ENCODE data around the gene UBE2J1.

Gene UBE2J1

GRCh38 chr6:89284963-89285735 is 67.4 kb downstream of the UBE2J1 start:
- H3K4me3 ChIP-seq (ENCODE audit: control insufficient read depth, low read depth, low read length) = no peak overlapping the region
- no peak for TF ChIP-seq CTCF (IDR thresholded peaks at IDR 0.05; ENCODE audit: control insufficient read depth, insufficient read depth, low read depth, low read length, missing control alignments)
- no peak for DNase-seq (ENCODE audit: low read depth)

GRCh38 chr6:89284081-89284480 is 68.4 kb downstream of the UBE2J1 start:
- H3K4me3 ChIP-seq (ENCODE audit: control insufficient read depth, low read depth, low read length) = no peak overlapping the region
- DNase-seq (ENCODE audit: low read depth) = no peak
- TF ChIP-seq CTCF (IDR thresholded peaks at IDR 0.05; ENCODE audit: control insufficient read depth, insufficient read depth, low read depth, low read length, missing control alignments) = no peak

GRCh38 chr6:89282749-89283148 is 69.8 kb downstream of the UBE2J1 start:
- TF ChIP-seq CTCF (IDR thresholded peaks at IDR 0.05; ENCODE audit: control insufficient read depth, insufficient read depth, low read depth, low read length, missing control alignments) = no peak
- no peak overlapping the region for H3K4me3 ChIP-seq (ENCODE audit: control insufficient read depth, low read depth, low read length)
- no peak for DNase-seq (ENCODE audit: low read depth)

- no peak for DNase-seq (ENCODE audit: low read depth)
- H3K4me3 ChIP-seq (ENCODE audit: control insufficient read depth, low read depth, low read length) = no peak overlapping the region
- peak; percentile 49 for TF ChIP-seq CTCF (IDR thresholded peaks at IDR 0.05; ENCODE audit: control insufficient read depth, insufficient read depth, low read depth, low read length, missing control alignments)
Measured at GRCh38 chr6:89281779-89282246, 70.7 kb downstream of the UBE2J1 start.

- no peak for TF ChIP-seq CTCF (IDR thresholded peaks at IDR 0.05; ENCODE audit: control insufficient read depth, insufficient read depth, low read depth, low read length, missing control alignments)
- no peak overlapping the region for H3K4me3 ChIP-seq (ENCODE audit: control insufficient read depth, low read depth, low read length)
- DNase-seq (ENCODE audit: low read depth) = no peak
Measured at GRCh38 chr6:89278956-89279355, 73.6 kb downstream of the UBE2J1 start.
